Measurements from ENCODE around the gene CCDC92. TPM values are rescaled to one million over a fixed set of nuclear protein-coding genes. Genes with fewer than 3 reads are reported as not detected.

The CCDC92 gene
- total and polyA plus RNA-seq, 8 donors = 3.5 to 32.6 (median 20.9) TPM

DNA sequence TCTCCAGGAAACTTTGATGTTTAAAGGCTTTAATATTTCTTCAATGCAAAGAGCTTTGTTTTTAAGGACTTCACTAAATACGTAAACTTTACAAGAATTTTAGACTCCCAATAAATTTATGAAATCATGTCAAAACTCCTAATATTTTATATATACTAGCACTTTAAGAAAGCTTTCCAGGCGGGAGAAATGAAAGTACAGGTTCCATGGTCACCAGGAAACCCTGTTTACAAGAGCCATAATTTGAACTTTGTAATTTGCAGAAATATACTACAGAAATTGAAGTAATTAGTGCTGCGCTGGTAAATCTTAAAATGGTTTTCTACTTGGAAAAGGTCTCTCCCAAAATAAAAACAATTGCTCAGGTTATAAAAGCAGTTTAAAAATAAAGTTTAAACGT is 8.8 kb downstream of the CCDC92 start:
- DNase-seq = no peak
- Histone ChIP-seq H3K27ac (no peak overlapping the region), H3K9me3 (no peaks in the 10 kb centered on the region), H3K27me3 (no peaks in the 10 kb centered on the region), H3K4me3 (no peak overlapping the region), H3K4me1 (peaks cover 0 to 17% (median 6%) of the 10 kb centered on the region in 4 donors), H3K36me3 (no peaks in the 10 kb centered on the region)
- 89 to 90% (median 89%) methylated on average over 4 of the region's 4 CpGs for WGBS, 5 donors
- TF ChIP-seq, protein P1, sequence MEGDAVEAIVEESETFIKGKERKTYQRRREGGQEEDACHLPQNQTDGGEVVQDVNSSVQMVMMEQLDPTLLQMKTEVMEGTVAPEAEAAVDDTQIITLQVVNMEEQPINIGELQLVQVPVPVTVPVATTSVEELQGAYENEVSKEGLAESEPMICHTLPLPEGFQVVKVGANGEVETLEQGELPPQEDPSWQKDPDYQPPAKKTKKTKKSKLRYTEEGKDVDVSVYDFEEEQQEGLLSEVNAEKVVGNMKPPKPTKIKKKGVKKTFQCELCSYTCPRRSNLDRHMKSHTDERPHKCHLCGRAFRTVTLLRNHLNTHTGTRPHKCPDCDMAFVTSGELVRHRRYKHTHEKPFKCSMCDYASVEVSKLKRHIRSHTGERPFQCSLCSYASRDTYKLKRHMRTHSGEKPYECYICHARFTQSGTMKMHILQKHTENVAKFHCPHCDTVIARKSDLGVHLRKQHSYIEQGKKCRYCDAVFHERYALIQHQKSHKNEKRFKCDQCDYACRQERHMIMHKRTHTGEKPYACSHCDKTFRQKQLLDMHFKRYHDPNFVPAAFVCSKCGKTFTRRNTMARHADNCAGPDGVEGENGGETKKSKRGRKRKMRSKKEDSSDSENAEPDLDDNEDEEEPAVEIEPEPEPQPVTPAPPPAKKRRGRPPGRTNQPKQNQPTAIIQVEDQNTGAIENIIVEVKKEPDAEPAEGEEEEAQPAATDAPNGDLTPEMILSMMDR (IDR thresholded peaks at IDR 0.05) = no peak
- TF ChIP-seq EP300 (IDR thresholded peaks at IDR 0.05) = no peak
- TF ChIP-seq POLR2AphosphoS5 (IDR thresholded peaks at IDR 0.05) = no peak
- TF ChIP-seq POLR2A (IDR thresholded peaks at IDR 0.05) = no peak
- intact Hi-C loops (cut with DNase I; ENCODE audit: low total_unique reads) = no loop called here

DNA sequence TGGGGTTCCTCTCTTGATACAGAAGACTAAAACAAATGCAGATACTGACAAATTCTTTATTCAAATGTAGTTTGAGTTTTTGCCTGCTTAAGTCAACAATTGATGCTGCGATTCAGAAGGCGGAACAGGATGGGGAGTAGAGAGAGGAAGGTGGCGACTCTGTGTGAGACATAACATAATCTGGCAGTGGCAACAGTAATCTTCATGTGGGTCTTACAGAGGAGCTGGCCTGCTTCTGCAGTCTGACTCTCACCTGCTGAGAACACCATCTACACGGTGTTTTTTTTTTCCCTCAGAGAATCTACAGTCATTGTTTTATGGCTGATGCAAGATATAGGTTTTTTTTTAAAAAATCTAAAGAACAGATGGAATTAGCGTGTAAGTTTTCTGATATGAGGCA is 10.1 kb downstream of the CCDC92 start:
- 42 to 70% (median 65%) methylated on average over 5 of the region's 5 CpGs for WGBS, 5 donors
- Histone ChIP-seq H3K4me1 (peaks cover 0 to 14% (median 5%) of the 10 kb centered on the region in 4 donors), H3K9me3 (no peaks in the 10 kb centered on the region), H3K27ac (no peak overlapping the region), H3K27me3 (no peaks in the 10 kb centered on the region), H3K4me3 (no peak overlapping the region), H3K36me3 (no peaks in the 10 kb centered on the region)
- TF ChIP-seq, protein P1 (IDR thresholded peaks at IDR 0.05) = no peak
- TF ChIP-seq POLR2AphosphoS5 (IDR thresholded peaks at IDR 0.05) (no peak), POLR2A (IDR thresholded peaks at IDR 0.05) (no peak), EP300 (IDR thresholded peaks at IDR 0.05) (no peak)
- intact Hi-C loops (cut with DNase I; ENCODE audit: low total_unique reads) = no loop called here
- DNase-seq = no peak

GRCh38 chr12:123961585-123962345 is 10.9 kb downstream of the CCDC92 start:
- Histone ChIP-seq H3K4me1 (peaks cover 0 to 14% (median 5%) of the 10 kb centered on the region in 4 donors), H3K36me3 (no peaks in the 10 kb centered on the region), H3K9me3 (no peaks in the 10 kb centered on the region), H3K4me3 (no peak overlapping the region), H3K27me3 (no peaks in the 10 kb centered on the region), H3K27ac (peak overlapping the region in 1 of 5 donors; percentile 50)
- intact Hi-C loops (cut with DNase I; ENCODE audit: low total_unique reads) = no loop called here
- TF ChIP-seq POLR2A (IDR thresholded peaks at IDR 0.05) (no peak), POLR2AphosphoS5 (IDR thresholded peaks at IDR 0.05) (no peak), EP300 (IDR thresholded peaks at IDR 0.05) (no peak)
- TF ChIP-seq, protein P1 (IDR thresholded peaks at IDR 0.05) = no peak
- 30 to 58% (median 49%) methylated on average over 12 of the region's 12 CpGs for WGBS, 5 donors
- peak; percentile 48 to 70 for DNase-seq

DNA sequence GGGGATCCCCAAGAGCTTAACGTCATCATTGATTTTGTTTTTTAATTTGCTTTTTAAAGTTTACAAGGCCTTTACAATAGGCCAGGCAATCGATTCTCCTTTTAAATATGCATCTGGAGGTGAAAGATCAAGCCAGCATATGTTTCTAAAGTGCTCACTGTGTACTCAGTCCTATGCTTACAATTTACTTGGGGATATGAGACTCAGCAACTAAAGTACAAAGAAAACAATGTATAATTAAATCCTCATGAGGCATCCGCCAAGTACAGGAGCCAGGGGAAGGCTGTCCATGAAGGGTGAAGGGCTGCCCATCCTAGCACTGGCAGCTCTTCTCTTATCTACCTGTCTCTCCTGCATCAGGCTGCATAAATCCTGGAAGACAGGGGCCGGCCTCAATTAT is 11.8 kb downstream of the CCDC92 start:
- H3K9me3 ChIP-seq = no peaks in the 10 kb centered on the region
- no peak overlapping the region for H3K27ac ChIP-seq
- 67 to 89% (median 75%) methylated on average over 4 of the region's 4 CpGs for WGBS, 5 donors
- H3K36me3 ChIP-seq = no peaks in the 10 kb centered on the region
- H3K4me1 ChIP-seq = peaks cover 0 to 14% (median 5%) of the 10 kb centered on the region in 4 donors
- no peak overlapping the region for H3K4me3 ChIP-seq
- intact Hi-C loops (cut with DNase I; ENCODE audit: low total_unique reads) = no loop called here
- DNase-seq = no peak
- H3K27me3 ChIP-seq = no peaks in the 10 kb centered on the region
- TF ChIP-seq POLR2AphosphoS5 (IDR thresholded peaks at IDR 0.05) = no peak
- no peak for TF ChIP-seq EP300 (IDR thresholded peaks at IDR 0.05)
